Endothelial cell of hepatic sinusoid (primary cell): ENCODE data around the gene N4BP2.

ENCODE experiments used
- in situ Hi-C: cut with HindIII; loops from 2 replicates; pipeline ENCODE4 v1.10.0; 2017; ENCODE audit warnings: low sequenced_read_pairs

The N4BP2 gene

DNA sequence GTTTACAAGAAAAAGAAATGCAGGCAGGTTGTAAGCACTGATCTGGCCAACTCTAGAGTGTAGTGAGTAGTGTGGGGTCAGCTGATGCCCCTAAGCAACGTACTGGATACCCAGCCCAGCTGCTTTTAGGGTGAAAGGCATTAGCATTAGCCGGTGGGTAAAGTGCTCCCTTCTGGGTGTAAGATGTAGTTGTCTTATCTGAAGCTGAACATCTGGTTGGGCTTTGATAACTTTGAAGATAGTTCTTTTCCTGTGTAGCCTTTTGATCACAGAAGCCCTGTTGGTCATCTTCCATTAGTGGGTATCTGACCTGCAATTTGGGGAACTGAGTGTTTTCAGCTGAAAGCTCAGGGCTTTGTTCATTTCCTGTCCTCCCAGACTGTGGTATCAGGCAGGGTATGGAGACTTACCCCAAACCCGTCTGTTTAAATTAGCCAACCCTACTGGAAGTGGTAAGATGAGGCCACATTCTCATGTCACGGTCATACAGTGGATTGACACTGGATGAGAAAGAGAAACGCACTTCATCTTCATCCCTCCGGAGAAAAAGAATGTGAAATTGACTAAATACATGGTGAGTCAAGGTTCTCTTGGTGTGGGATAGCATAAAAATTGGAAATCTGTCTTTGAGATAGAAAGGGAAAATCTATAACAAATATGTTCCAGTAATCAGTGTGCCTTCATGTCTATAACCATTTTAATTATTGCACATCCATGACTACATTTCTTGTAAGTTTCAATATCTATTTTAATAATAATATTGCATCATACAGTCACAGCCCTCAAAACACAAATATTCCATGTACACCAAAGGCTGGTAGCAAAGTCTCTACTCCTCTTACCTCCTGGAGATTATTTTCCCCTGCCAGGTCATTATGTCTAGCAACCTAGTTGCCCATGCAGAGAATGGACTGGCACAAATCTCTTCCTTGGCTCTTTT lies 148.9 kb downstream of the N4BP2 start:
- in situ Hi-C loops: no loop called here

DNA sequence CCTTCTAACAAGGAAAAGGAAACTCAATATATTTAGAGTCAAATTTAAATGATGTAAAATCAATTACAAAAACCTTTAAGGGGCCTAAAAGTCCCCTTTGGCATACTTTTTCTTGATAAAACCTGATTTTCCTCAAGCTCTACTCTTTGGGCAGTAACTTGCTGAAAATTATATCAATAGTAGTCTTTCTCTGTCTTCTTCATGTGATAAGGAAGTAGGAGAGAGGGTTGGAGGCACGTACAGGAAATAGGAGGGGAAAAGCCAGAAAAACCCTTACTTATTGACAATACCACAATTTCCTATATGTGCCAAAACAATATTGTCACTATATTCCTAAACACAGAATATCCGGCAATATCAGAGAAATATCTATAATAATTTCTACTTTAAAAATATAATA lies 149.8 kb downstream of the N4BP2 start:
- in situ Hi-C loops: no loop called here
